PC-9 (cell line): ENCODE data around the gene KDM4B. TPM values are rescaled to one million over a fixed set of nuclear protein-coding genes. Genes with fewer than 3 reads are reported as not detected.

Source experiments
- BruUV-seq: library from RNA; stranded (reverse); fragments of 400-500 nt; replicated peaks from 2 replicates; lab custom pipeline; 2021; lab: Mats Ljungman, UMichigan
- CTCF ChIA-PET: fragments of 300-600 bp; sonication (Branson Sonifier 250); formaldehyde crosslinking; loops from one replicate; lab custom pipeline; 2022; ENCODE audit warnings: antibody characterized with exemption; lab: Charles Lee
- POLR2A ChIA-PET: fragments of 300-600 bp; sonication (Branson Sonifier 250); formaldehyde crosslinking; loops from one replicate; lab custom pipeline; 2022; ENCODE audit warnings: antibody characterized with exemption; ENCODE audit not compliant: unreplicated experiment; lab: Charles Lee
- DNase-seq, 2 experiments: peaks; one replicate each; pipeline versions ENCODE4 v3.0.0 to v3.0.0-alpha.2; 2015 to 2022; ENCODE audit warnings: mixed read lengths in 1 of 2
- H2AFZ ChIP-seq: fragments of 200-600 bp; sonication (generic); 2 replicates; pipeline ENCODE4 v1.8.1; 2017; ENCODE audit warnings: antibody characterized with exemption
- H3F3A ChIP-seq: fragments of 200-600 bp; sonication (generic); 2 replicates; pipeline ENCODE4 v1.8.1; 2017; ENCODE audit warnings: antibody characterized with exemption, mild to moderate bottlenecking, low read depth; ENCODE audit not compliant: insufficient read depth
- H3K27ac ChIP-seq: fragments of 200-600 bp; sonication (generic); 2 replicates; pipeline ENCODE4 v1.6.1; 2016; ENCODE audit warnings: mixed run types
- H3K27me3 ChIP-seq: fragments of 200-600 bp; sonication (generic); 2 replicates; pipeline ENCODE4 v1.6.1; 2016; ENCODE audit warnings: low read depth, mixed run types; ENCODE audit not compliant: insufficient read depth
- H3K36me3 ChIP-seq: fragments of 200-600 bp; sonication (generic); 2 replicates; pipeline ENCODE4 v1.6.1; 2016; ENCODE audit warnings: low read depth, mixed run types
- H3K4me1 ChIP-seq: fragments of 200-600 bp; sonication (generic); replicated peaks from 2 replicates; pipeline ENCODE4 v1.6.1; 2016; ENCODE audit warnings: mixed run types; ENCODE audit not compliant: insufficient read depth
- H3K4me2 ChIP-seq: fragments of 200-600 bp; sonication (generic); 2 replicates; pipeline ENCODE4 v1.6.1; 2017; ENCODE audit warnings: mixed run types
- H3K4me3 ChIP-seq: fragments of 200-600 bp; sonication (generic); 2 replicates; pipeline ENCODE4 v1.6.1; 2016; ENCODE audit warnings: mixed run types
- H3K79me2 ChIP-seq: fragments of 200-600 bp; sonication (generic); 2 replicates; pipeline ENCODE4 v1.6.1; 2017; ENCODE audit warnings: low read depth, mixed run types
- H3K9me2 ChIP-seq: fragments of 200-600 bp; sonication (generic); 2 replicates; pipeline ENCODE4 v1.8.1; 2017; ENCODE audit warnings: mild to moderate bottlenecking; ENCODE audit not compliant: insufficient read depth
- H3K9me3 ChIP-seq: fragments of 200-600 bp; sonication (generic); 2 replicates; pipeline ENCODE4 v1.8.1; 2016; ENCODE audit warnings: low read depth; ENCODE audit not compliant: insufficient read depth
- H4K20me1 ChIP-seq: fragments of 200-600 bp; sonication (generic); 2 replicates; pipeline ENCODE4 v1.8.1; 2017; ENCODE audit not compliant: insufficient read depth
- CTCF ChIP-seq: fragments of 200-600 bp; sonication (generic); conservative IDR thresholded peaks from 2 replicates; pipeline ENCODE4 v1.6.1; 2017; ENCODE audit warnings: mixed run types, antibody characterized with exemption, mild to moderate bottlenecking, moderate library complexity
- EZH2 ChIP-seq: fragments of 200-600 bp; sonication (generic); IDR thresholded peaks from 2 replicates; pipeline ENCODE4 v1.8.0; 2017; ENCODE audit warnings: antibody characterized with exemption, low read depth
- intact Hi-C: fragments of 100-400 bp; cut with micrococcal nuclease; formaldehyde crosslinking; loops from one replicate; pipeline ENCODE4 v1.10.0; 2022; ENCODE audit not compliant: unreplicated experiment
- total RNA-seq: library from RNA; stranded (reverse); gene quantifications from 2 replicates; pipeline ENCODE4 v1.2.3, GENCODE V29; 2021

Gene KDM4B
- total RNA-seq, 1 experiment from 2014 or later = 19.5 TPM

GRCh38 chr19:4929186-4929585, 39.7 kb upstream of the KDM4B start:
- Histone ChIP-seq H4K20me1 (no peaks in the 10 kb centered on the region), H3K4me2 (no peak overlapping the region), H3K4me1 (no peaks in the 10 kb centered on the region), H3K27me3 (no peaks in the 10 kb centered on the region), H3K79me2 (peaks cover 16% of the 10 kb centered on the region; the same call in 1 of the 2 replicates), H3K27ac (no peak overlapping the region), H3K9me3 (no peaks in the 10 kb centered on the region), H3F3A (no peaks in the 10 kb centered on the region; the same call in 1 of the 2 replicates), H3K9me2 (no peaks in the 10 kb centered on the region), H3K4me3 (no peak overlapping the region), H3K36me3 (no peaks in the 10 kb centered on the region), H2AFZ (no peak overlapping the region)
- CTCF ChIA-PET = no interaction called here
- POLR2A ChIA-PET = no interaction called here
- no peak for DNase-seq
- no TSS peak for BruUV-seq
- intact Hi-C loops = no loop called here
- TF ChIP-seq CTCF (no peak), EZH2 (no peak)

DNA sequence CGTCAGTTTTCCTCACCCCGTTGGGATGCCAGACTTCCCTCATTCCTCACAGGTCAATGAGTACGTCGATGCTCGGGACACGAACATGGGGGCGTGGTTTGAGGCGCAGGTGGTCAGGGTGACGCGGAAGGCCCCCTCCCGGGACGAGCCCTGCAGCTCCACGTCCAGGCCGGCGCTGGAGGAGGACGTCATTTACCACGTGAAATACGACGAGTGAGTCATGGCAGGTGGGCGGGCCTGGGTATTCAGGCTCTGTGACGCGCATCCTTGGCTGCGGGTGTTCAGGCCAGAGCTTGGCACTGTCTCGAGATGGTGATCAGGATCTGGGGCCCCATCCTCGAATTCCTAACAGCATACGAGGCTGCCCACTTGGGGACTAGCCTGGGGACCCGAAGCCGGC, 38.2 kb upstream of the KDM4B start:
- Histone ChIP-seq H3K36me3 (no peaks in the 10 kb centered on the region), H3K27ac (no peak overlapping the region), H3K4me1 (no peaks in the 10 kb centered on the region), H3K79me2 (peaks cover 16% of the 10 kb centered on the region; the same call in 1 of the 2 replicates), H3K4me3 (no peak overlapping the region), H3F3A (no peaks in the 10 kb centered on the region; the same call in 1 of the 2 replicates), H4K20me1 (no peaks in the 10 kb centered on the region), H2AFZ (no peak overlapping the region), H3K9me2 (no peaks in the 10 kb centered on the region), H3K9me3 (no peaks in the 10 kb centered on the region), H3K27me3 (no peaks in the 10 kb centered on the region), H3K4me2 (no peak overlapping the region)
- DNase-seq = no peak
- CTCF ChIA-PET = no interaction called here
- intact Hi-C loops = no loop called here
- TF ChIP-seq EZH2 (no peak), CTCF (no peak)
- no TSS peak for BruUV-seq
- POLR2A ChIA-PET = no interaction called here

GRCh38 chr19:4932711-4933110, 36.2 kb upstream of the KDM4B start:
- no peak for TF ChIP-seq EZH2
- Histone ChIP-seq H3K27me3 (no peaks in the 10 kb centered on the region), H3K4me3 (no peak overlapping the region), H3K9me3 (no peaks in the 10 kb centered on the region), H3K36me3 (no peaks in the 10 kb centered on the region), H3K4me1 (no peaks in the 10 kb centered on the region), H3K4me2 (no peak overlapping the region), H3K27ac (no peak overlapping the region), H3K79me2 (peaks cover 3% of the 10 kb centered on the region; the same call in 1 of the 2 replicates), H2AFZ (no peak overlapping the region), H4K20me1 (no peaks in the 10 kb centered on the region), H3F3A (no peaks in the 10 kb centered on the region), H3K9me2 (no peaks in the 10 kb centered on the region)
- no TSS peak for BruUV-seq
- intact Hi-C loops = no loop called here
- DNase-seq = no peak
- ChIA-PET POLR2A (no interaction called here), CTCF (no interaction called here)

GRCh38 chr19:4933528-4933927, 35.4 kb upstream of the KDM4B start:
- H3K27me3 ChIP-seq = no peaks in the 10 kb centered on the region
- no peak overlapping the region for H3K27ac ChIP-seq
- no peak overlapping the region for H2AFZ ChIP-seq
- H3K4me1 ChIP-seq = no peaks in the 10 kb centered on the region
- no peaks in the 10 kb centered on the region for H3K79me2 ChIP-seq
- POLR2A ChIA-PET = no interaction called here
- H4K20me1 ChIP-seq = no peaks in the 10 kb centered on the region
- no peaks in the 10 kb centered on the region for H3K36me3 ChIP-seq
- H3K9me3 ChIP-seq = no peaks in the 10 kb centered on the region
- intact Hi-C loops = no loop called here
- BruUV-seq = no TSS peak
- TF ChIP-seq EZH2 = no peak
- TF ChIP-seq CTCF = no peak
- no peaks in the 10 kb centered on the region for H3F3A ChIP-seq
- H3K9me2 ChIP-seq = no peaks in the 10 kb centered on the region
- H3K4me3 ChIP-seq = no peak overlapping the region
- no peak overlapping the region for H3K4me2 ChIP-seq
- no peak for DNase-seq
- CTCF ChIA-PET = no interaction called here
